Left lung (tissue), 10 donors: Measurements from ENCODE around the gene KLHL2. TPM values are rescaled to one million over a fixed set of nuclear protein-coding genes. Genes with fewer than 3 reads are reported as not detected.
A peak's percentile ranks its signal among the peaks of the same experiment; 100 is the strongest.
"Not testable (repeated sequence)": the region's sequence is repeated elsewhere in the genome, so short reads cannot be mapped to it uniquely, and the experiment has no call there.

Source experiments
- ATAC-seq: fragments of 200-7000 bp; cut with Tn5 transposase; one replicate; pipeline ENCODE4 v1.9.1; 2020; ENCODE audit warnings: moderate library complexity
- DNase-seq, 4 donors: peaks; one replicate each; pipeline ENCODE4 v3.0.0-alpha.2; 2013 to 2020
- H3K27ac ChIP-seq, 2 donors: fragments of 200-600 bp; sonication (generic) in 1 of 2; one replicate each; pipeline versions ENCODE4 v1.5.0 to v1.8.0; 2020 to 2021
- H3K27me3 ChIP-seq, 2 donors: fragments of 200-600 bp; sonication (generic) in 1 of 2; one replicate each; pipeline versions ENCODE4 v1.5.0 to v1.8.0; 2020 to 2021
- H3K36me3 ChIP-seq, 2 donors: fragments of 200-600 bp; sonication (generic) in 1 of 2; one replicate each; pipeline versions ENCODE4 v1.5.0 to v1.8.0; 2020 to 2021
- H3K4me1 ChIP-seq, 2 donors: fragments of 200-600 bp; one replicate each; pipeline ENCODE4 v1.8.0; 2021
- H3K4me3 ChIP-seq, 2 donors: fragments of 200-600 bp; sonication (generic) in 1 of 2; one replicate each; pipeline versions ENCODE4 v1.5.0 to v1.8.0; 2020 to 2021; ENCODE audit warnings: mild to moderate bottlenecking in 1 of 2
- H3K9me3 ChIP-seq, 2 donors: fragments of 200-600 bp; sonication (generic) in 1 of 2; one replicate each; pipeline versions ENCODE4 v1.5.0 to v1.8.0; 2020 to 2021
- intact Hi-C, 2 donors: fragments of 100-400 bp; cut with DNase I; formaldehyde crosslinking; loops; one replicate each; pipeline versions ENCODE4 v1.11.2 to v1.14.2; 2022
- polyA plus RNA-seq, 6 donors: library from polyadenylated mRNA; unstranded; fragments of 120-200 nt; gene quantifications; one replicate each; pipeline ENCODE4 v1.2.1, GENCODE V29; 2013; ENCODE audit not compliant: insufficient read length in 6 of 6
- total RNA-seq, 2 donors: library from RNA; stranded (reverse); fragmentation: NEBNext Ultra II Directional; extraction: Animal tissue kit (Norgen Biotek cat#: 25700); gene quantifications; one replicate each; pipeline ENCODE4 v1.2.1, GENCODE V29; 2021
- TF ChIP-seq, protein P1 (sequence below), 2 donors: fragments of 200-600 bp; sonication (generic) in 1 of 2; IDR thresholded peaks; one replicate each; pipeline versions ENCODE4 v1.5.0 to v1.8.0; 2021; ENCODE audit warnings: antibody characterized with exemption in 2 of 2
- donor health status: DM: no; HTN: yes; CAD: no.
- donor health status: DM: no; HTN: no; CAD: no.

Gene KLHL2
- total and polyA plus RNA-seq, 8 donors = 16.2 to 53.4 (median 18.6) TPM

DNA sequence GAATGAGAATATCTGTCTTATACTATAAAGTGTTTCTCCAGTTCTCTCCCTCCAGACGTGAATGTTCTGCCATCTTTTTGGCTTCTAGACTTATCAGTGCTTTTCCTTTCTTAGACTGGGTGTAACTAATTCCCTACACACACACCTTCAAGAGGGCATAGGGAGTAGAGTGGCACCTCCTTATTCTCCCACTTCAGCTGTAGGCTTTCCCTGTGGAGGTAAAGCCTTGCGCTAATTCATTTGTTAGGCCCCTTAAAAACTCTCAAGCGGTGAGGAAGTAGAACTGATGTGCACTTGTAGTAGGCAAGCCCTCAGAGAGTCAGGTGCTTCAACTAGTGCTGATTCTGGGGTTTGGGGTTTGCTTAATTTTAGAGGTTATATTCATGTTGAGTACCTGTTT is 10.0 kb downstream of the KLHL2 start:
- ATAC-seq (peak; percentile 73), DNase-seq (no peak)
- TF ChIP-seq, protein P1, sequence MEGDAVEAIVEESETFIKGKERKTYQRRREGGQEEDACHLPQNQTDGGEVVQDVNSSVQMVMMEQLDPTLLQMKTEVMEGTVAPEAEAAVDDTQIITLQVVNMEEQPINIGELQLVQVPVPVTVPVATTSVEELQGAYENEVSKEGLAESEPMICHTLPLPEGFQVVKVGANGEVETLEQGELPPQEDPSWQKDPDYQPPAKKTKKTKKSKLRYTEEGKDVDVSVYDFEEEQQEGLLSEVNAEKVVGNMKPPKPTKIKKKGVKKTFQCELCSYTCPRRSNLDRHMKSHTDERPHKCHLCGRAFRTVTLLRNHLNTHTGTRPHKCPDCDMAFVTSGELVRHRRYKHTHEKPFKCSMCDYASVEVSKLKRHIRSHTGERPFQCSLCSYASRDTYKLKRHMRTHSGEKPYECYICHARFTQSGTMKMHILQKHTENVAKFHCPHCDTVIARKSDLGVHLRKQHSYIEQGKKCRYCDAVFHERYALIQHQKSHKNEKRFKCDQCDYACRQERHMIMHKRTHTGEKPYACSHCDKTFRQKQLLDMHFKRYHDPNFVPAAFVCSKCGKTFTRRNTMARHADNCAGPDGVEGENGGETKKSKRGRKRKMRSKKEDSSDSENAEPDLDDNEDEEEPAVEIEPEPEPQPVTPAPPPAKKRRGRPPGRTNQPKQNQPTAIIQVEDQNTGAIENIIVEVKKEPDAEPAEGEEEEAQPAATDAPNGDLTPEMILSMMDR (IDR thresholded peaks at IDR 0.05) = no peak
- Histone ChIP-seq H3K4me3 (no peak overlapping the region), H3K4me1 (peaks cover 22 to 77% of the 10 kb centered on the region in 2 donors), H3K27ac (peak overlapping the region; percentile 5 to 44), H3K27me3 (no peaks in the 10 kb centered on the region), H3K36me3 (no peaks in the 10 kb centered on the region), H3K9me3 (no peaks in the 10 kb centered on the region)
- intact Hi-C loops = no loop called here

DNA sequence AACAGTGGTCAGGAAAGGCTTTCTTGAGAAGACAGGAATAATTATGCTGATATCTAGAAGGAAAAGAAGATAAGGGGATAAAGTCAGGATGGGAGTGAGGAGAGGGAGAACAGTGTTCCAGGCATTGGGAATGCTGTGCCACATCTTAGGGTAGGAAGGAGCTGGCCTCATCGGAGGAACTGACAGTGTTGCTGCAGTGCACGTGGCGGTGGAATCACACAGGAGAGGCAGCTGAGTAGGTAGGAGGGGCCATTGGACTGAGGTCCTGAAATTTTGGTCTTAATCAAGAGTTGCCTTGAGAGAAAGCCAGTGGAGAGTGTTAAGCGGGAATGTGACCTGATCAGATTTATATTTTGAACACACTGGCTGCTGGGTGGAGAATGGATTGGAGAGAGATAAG is 13.9 kb downstream of the KLHL2 start:
- DNase-seq, H3K36me3 ChIP-seq, H3K9me3 ChIP-seq, H3K4me3 ChIP-seq, H3K27me3 ChIP-seq, intact Hi-C loops: not testable (repeated sequence)
- Histone ChIP-seq H3K4me1 (peaks cover 21 to 63% of the 10 kb centered on the region in 2 donors), H3K27ac (peak overlapping the region in 1 of 2 donors; percentile 82)
- peak; percentile 4 for ATAC-seq

DNA sequence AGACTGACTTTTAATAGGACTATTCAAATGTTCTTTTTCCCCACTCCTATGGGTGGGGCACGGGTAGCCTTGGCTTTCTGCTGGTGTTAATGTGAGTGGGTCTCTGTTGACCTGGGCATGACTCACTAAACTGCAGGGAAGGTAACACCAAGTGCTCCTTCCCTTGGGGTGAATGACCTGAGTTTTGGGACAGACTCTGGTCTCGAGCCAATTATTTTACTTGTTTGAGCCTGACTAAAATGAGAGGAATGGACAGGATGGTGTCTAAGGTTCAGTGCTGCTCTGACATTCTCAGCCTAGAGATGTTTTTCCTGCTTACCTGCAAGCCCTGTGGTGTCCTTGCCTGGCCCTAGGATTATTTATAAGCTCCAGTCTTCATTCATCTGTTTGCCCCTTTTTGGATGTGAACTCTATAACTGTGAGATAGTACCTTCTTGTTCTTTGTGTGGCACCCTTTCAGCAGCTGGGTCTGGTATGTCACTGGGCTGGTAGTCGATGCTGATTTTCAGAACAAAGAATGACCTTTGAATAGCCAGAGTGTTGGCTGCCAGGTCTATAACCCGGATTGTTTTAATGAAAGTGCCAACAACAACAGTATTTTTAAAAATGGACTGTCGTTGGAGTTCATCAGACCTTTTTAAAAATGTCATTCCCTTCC is 14.8 kb downstream of the KLHL2 start:
- H3K4me3 ChIP-seq, DNase-seq, intact Hi-C loops, H3K9me3 ChIP-seq, H3K27me3 ChIP-seq, H3K36me3 ChIP-seq: not testable (repeated sequence)
- Histone ChIP-seq H3K27ac (peak overlapping the region; percentile 75 to 82), H3K4me1 (peaks cover 17 to 55% of the 10 kb centered on the region in 2 donors)
- peak; percentile 82 for ATAC-seq

DNA sequence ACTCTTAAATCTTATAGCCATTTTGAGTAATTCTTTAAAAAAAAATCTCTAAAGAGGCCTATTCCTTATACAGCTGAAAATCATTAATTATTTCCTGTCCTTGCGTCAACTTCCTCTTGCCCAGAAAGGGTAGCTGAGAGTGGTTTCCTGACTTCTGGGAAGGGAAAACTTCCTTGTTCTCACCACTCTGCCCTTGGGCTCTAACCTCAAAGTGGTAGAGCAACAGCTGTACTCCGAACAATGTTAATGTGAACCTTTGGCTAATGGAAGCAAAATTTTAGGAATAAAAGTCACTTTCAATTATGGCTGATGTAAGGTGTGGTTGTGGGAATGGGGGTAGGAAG is 15.3 kb downstream of the KLHL2 start:
- DNase-seq = no peak
- TF ChIP-seq, protein P1 (IDR thresholded peaks at IDR 0.05) = no peak
- peaks cover 17 to 51% of the 10 kb centered on the region in 2 donors for H3K4me1 ChIP-seq
- no peaks in the 10 kb centered on the region for H3K9me3 ChIP-seq
- peak; percentile 84 for ATAC-seq
- intact Hi-C loops = no loop called here
- peaks cover 0 to 5% of the 10 kb centered on the region in 2 donors for H3K36me3 ChIP-seq
- no peak overlapping the region for H3K4me3 ChIP-seq
- H3K27ac ChIP-seq = peak overlapping the region; percentile 75 to 82
- no peaks in the 10 kb centered on the region for H3K27me3 ChIP-seq

DNA sequence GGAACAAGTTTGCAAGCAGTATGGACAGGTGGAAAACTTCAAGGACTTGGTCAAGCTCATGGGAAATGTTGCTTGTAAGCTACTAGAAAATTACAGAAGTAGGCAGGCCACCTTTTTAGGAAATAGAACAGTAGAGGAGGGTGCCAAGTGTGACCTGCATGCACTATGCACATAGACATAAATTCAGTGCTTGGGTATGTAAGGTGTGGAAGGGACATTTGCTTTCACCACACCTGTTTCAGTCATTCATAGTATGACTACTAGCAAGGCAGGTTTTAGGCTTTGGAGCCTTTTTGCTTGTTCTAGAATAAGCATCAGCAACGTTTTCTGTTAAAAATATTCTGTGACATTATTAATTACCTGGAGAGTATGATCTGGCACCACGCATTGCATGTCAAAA is 20.0 kb downstream of the KLHL2 start:
- H3K27ac ChIP-seq = peak overlapping the region in 1 of 2 donors; percentile 28
- H3K4me3 ChIP-seq, H3K9me3 ChIP-seq, H3K27me3 ChIP-seq, intact Hi-C loops, DNase-seq, ATAC-seq: not testable (repeated sequence)
- H3K4me1 ChIP-seq = peaks cover 8 to 23% of the 10 kb centered on the region in 2 donors
- H3K36me3 ChIP-seq = peaks cover 0 to 34% of the 10 kb centered on the region in 2 donors

DNA sequence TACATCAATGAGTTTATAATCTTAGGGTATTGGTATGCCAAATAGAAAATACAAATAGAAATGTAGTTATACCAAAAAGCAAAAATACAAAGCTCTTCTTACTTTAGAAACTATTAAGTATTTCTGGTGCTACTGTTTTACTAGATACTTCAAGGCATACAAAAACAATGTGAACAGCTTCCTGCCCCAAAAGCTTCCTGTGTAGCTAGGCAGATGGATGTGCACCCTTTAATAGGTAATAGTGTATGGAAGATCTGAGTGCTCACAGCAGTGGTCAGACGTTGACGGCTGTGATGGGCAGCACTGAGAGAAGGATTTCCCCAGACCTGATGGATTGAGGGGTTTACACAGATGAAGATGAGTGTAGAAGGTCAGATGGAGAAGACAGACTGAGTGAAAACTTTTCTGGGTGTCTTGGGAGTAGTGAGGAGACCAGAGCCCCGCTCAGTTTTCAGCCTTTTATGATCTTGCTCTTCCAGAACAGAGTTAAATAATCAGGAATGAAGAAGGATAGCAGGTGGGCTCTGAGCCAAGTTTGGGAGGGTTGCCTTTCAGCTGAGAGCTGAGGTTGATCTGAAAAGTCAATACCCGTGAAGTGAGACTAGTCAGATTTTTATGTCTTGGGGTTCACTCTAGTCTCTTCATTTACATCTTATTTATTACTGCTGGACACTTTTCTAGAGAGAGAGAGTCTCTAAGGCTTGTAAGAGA is 22.3 kb downstream of the KLHL2 start:
- intact Hi-C loops, ATAC-seq, H3K27me3 ChIP-seq, H3K27ac ChIP-seq, DNase-seq, H3K4me3 ChIP-seq, H3K4me1 ChIP-seq, H3K9me3 ChIP-seq: not testable (repeated sequence)
- peaks cover 0 to 34% of the 10 kb centered on the region in 2 donors for H3K36me3 ChIP-seq

DNA sequence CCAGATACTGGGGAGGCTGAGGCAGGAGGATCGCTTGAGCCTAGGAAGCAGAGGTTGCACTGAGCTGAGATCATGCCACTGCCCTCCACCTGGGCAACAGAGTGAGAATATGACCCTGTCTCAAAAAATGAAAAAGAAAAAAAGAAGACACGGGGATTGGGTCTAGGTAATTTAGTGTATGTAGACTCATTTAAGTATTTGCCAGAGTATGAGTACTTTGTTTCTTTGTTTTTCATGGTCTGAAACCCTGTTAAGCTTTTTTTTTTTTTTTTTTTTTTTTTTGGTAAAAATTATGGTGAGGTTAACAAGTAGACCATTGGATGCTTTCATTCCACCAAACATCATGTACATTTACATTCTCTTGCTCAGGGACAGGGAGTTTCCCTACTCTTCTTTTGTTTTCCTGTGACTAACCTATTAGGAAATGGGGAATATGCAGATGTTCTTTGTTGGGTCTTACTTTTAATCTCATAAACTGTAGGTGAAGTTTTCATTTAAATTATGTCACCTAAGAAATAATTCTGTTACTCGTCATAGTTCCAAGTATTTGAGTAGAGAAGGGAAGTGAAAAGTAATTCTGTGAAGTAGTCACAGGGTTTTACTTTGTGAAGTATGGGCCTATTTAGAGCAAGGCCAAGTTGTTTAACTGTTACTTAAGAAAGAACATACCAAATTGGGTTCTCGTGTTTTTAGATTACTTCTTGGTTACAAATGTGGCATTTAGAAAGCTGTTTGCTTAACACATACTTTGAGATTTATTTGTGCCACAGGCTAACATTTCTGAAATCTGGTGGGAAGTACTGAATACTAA is 25.5 kb downstream of the KLHL2 start:
- H3K27ac ChIP-seq = peak overlapping the region; percentile 13 to 37
- intact Hi-C loops, DNase-seq, H3K4me3 ChIP-seq, H3K27me3 ChIP-seq, H3K4me1 ChIP-seq, H3K9me3 ChIP-seq: not testable (repeated sequence)
- peaks cover 0 to 27% of the 10 kb centered on the region in 2 donors for H3K36me3 ChIP-seq
- peak; percentile 88 for ATAC-seq
